Activated CD8-positive, alpha-beta memory T cell treated with anti-CD3 and anti-CD28 coated beads, Interleukin-2, amount 50 U/mL, for 24 hours (primary cell): ENCODE results near the gene C15orf39.
"Not testable (repeated sequence)": the region's sequence is repeated elsewhere in the genome, so short reads cannot be mapped to it uniquely, and the experiment has no call there.

Experiments
- DNase-seq: peaks from one replicate; pipeline ENCODE4 v3.0.0-alpha.2; 2020; ENCODE audit errors: extremely low read depth

The C15orf39 gene

GRCh38 chr15:75231836-75232235 is 30.2 kb downstream of the C15orf39 start:
- no peak for DNase-seq

- DNase-seq, result no peak
These were observed 30.7 kb downstream of the C15orf39 start for GRCh38 chr15:75232252-75232813.

- DNase-seq, result no peak
These were observed 31.3 kb downstream of the C15orf39 start for GRCh38 chr15:75232826-75233503.

- no peak for DNase-seq
These were observed 32.0 kb downstream of the C15orf39 start for GRCh38 chr15:75233504-75234190.

GRCh38 chr15:75234191-75234810 is 32.6 kb downstream of the C15orf39 start:
- no peak for DNase-seq

DNA sequence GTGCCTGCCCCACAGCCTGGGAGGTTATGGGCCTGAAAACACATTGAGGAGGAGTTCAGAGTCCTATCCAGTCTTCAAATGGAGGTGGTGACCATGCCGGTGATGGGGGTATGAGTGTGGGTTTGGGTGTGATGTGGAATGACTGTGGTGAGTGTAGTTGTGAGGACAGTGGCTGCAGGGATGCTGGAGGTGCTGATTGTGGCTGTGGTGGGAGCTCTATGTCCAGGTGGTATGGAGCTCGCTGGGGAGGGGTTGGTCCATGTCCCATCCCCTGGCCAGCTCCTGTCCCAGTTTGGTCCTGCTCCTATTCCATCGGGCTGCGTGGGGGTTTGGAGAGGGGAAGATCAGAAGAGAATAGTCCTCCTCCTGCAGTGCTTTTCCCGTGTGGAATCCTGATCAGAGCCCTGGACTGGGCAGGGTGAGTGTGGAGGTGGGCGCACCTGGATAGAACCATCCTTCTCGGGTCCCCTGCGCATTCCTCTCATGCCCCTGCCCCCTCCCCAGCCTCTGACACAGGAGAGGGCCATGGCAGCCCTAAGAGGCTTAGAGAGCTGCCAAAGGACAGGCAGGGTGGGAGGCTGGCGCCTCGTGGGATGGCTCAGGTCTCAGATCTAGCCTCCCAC is 33.5 kb downstream of the C15orf39 start:
- no peak for DNase-seq

DNA sequence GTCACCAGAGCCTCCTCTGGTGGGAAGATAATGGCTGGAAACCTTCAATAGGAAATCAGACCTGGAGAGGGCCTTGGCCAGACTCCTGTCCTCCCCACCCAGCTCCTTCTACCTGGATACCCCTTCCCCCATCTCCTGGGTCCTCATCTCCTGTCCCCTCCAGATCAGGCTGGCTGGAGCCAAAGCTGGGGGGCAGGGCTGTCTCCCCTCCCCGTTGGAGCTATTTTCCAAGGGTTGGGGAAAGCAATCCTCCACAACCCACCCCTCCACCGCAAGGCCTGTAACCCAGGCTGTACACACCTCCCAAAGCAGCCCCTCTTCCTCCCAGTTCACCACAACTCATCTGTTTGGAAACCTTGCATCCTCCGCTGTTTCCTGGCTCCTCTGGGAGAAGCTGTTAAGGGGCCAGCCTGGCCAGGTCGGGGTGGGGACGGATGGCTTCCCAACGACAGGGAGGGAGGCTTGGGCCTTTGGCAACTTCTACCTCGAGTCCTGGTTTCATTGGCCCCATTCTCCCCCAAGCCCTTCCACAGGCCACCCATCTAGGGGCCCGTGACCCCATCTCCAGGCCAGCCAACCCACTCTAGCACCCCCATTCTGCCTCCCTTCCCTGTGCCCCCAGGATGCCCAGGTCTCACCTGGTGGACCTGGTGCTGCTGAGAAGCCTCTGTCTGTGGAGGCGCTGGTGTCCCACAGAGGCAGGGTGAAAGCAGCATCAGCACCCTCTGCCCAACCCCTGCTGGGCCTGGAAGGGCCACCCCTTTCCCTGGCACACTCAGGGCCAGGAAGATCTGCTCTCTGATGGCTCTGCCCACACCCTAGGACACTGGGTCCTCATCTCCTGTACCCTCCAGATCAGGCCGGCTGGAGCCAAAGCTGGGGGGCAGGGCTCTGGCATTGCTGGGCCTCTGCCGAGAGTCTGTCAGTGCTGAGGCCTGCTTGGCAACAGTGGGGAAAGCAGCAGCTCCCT is 34.4 kb downstream of the C15orf39 start:
- DNase-seq, result no peak

DNA sequence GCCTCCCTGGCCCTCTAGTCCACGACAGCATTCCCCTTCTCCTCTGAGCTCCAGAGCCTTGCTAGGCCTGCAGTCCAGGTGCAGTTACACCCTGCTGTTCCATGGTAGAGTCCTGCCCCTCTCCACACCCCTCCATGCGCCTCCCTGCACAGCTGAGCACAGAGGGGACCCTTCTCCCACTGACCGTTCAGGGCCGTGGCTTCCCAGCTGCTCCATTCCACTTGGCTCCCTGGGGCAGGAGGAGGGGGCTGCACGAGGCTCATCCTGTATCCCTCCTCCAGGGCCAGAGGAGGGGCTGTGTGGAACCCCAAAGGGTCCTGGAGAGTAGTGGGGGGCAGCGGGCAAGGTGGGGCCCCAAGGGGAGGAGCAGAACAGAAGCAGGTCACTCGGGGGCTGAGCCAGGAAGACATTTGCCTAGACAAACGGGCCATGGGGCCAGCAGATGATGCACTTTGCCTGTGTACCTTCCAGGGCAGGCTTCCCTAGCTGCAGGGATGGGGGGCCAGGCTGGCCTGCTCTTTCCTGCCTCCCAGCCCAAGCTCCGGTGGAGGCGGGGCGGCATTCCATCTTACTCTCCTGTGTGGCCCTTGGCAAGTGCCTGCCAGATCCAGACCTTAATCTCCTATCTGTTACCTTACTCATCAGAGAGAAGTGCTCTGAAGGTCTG is 35.8 kb downstream of the C15orf39 start:
- no peak for DNase-seq

DNA sequence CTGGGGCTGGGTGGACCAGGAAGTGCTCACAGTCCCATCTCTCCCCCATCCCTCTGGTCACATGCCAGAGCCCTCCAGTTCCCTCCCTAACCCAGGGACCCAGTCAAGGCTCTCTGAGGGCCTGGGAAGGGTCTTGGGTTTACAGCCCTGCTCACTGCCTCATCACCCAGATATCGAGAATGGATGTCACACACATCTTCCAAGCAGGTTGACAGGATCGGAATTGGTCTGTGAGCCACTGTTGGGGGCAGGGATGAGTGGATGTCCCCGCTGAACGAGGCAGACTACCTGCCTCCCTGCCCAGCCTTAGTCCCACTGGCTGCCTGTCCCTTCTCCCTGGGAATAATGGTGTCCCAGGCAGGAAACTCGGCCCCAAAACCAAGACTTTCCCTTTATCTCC is 36.5 kb downstream of the C15orf39 start:
- no peak for DNase-seq

DNA sequence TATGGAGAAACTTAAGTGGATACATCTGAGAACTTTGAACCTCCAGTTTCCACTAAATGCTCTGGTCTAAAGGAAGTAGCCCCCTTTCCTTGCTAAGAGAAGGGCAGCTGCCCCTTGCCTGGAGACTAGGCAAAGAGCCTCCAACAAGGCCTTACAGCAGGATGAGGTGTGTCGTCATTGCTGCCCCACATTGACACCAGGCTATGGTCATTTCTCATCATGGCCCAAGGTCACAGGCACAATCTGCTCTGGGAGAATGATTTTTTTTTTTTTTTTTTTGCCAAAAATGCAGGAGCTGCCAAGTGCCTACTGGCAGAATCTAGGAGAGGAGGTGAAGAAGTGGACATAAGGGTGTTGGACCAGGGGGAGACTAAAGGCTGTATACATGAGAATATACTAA is 44.1 kb downstream of the C15orf39 start:
- DNase-seq, result not testable (repeated sequence)

- DNase-seq, result not testable (repeated sequence)
These were observed 47.3 kb downstream of the C15orf39 start for GRCh38 chr15:75248991-75249390.

DNA sequence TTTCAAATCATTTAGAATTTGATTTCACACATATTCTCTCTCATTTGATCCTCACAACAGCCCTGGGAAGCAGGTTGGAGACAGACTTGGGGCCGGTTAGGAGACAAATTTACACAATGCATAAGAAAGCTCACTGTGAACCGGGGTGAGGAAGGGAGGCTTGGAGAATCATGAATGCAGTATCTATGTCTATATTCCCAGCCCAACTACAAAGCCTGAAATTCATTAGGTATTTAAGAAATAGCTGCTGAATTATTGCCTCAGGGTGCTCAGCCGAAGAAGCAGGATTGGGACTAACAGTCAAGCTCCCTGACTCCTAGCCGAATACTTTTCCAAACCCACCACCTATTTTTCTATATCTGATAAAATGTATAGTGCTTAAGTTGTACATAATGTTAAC is 48.0 kb downstream of the C15orf39 start:
- no peak for DNase-seq

- not testable (repeated sequence) for DNase-seq
These were observed 49.7 kb downstream of the C15orf39 start for GRCh38 chr15:75251343-75251742.

- not testable (repeated sequence) for DNase-seq
These were observed 50.6 kb downstream of the C15orf39 start for GRCh38 chr15:75252285-75252684.

- not testable (repeated sequence) for DNase-seq
These were observed 56.4 kb downstream of the C15orf39 start, which contains the start of gene GOLGA6C for GRCh38 chr15:75258034-75258433. Gene GOLGA6C, plus strand, starts transcription at chr15:75258334. Its CDS starts 265 bp downstream, at chr15:75258599.

DNA sequence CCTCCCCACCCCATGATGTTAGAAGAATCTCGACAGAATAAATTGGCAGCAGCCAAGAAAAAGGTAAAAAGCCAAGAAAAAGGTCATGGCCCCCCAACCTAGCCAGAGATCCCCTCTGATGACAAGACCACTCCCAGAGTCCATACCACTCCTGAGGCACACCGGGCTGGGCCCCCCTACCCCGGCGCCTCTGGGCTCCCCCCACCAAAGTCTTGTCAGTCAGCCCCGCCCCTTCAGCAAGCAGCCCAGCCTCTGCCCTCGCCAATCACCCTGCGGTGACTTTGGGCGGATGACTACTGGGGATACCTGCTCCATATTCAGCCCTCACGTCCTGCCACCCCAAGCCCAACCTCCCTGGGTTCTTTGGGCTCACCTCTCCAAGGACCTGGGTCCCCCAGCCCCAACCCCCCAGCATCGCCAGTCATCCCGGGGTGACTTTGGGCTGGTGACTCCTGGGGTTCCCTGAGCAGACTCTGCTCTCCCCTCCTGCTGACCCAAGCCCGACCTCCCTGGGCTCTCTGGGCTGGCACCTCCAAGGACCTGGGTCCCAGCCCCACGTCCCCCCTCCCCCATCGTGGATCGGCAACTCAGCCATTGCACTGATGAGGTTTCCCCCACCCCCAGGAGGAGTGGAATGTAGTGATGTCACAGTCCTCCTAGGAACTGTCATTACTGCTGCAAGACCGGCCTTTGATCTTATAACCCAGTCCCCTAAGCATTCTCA is 57.1 kb downstream of the C15orf39 start:
- DNase-seq, result not testable (repeated sequence)

GRCh38 chr15:75259873-75260272 is 58.2 kb downstream of the C15orf39 start:
- DNase-seq, result not testable (repeated sequence)
